Hepatocyte (in vitro differentiated cells): ENCODE data around the gene VCAN. TPM values are rescaled to one million over a fixed set of nuclear protein-coding genes. Genes with fewer than 3 reads are reported as not detected.

ENCODE experiments used
- DNase-seq: peaks from one replicate; pipeline ENCODE4 v3.0.0-alpha.2; 2016; ENCODE audit warnings: low spot score
- H2AFZ ChIP-seq: fragments of 200-600 bp; sonication (generic); 2 replicates; pipeline ENCODE4 v1.6.0; 2016; ENCODE audit warnings: antibody characterized with exemption, mild to moderate bottlenecking
- H3K27ac ChIP-seq: fragments of 200-600 bp; sonication (generic); 2 replicates; pipeline ENCODE4 v1.5.1; 2016; ENCODE audit warnings: mild to moderate bottlenecking
- H3K27me3 ChIP-seq: fragments of 200-600 bp; sonication (generic); 2 replicates; pipeline ENCODE4 v1.6.1; 2016
- H3K36me3 ChIP-seq: fragments of 200-600 bp; sonication (generic); replicated peaks from 2 replicates; pipeline ENCODE4 v1.5.1; 2016; ENCODE audit warnings: low read depth; ENCODE audit not compliant: insufficient read depth
- H3K4me1 ChIP-seq: fragments of 200-600 bp; sonication (generic); 2 replicates; pipeline ENCODE4 v1.5.1; 2016; ENCODE audit warnings: mild to moderate bottlenecking, moderate library complexity; ENCODE audit not compliant: insufficient read depth
- H3K4me2 ChIP-seq: fragments of 200-600 bp; sonication (generic); 2 replicates; pipeline ENCODE4 v1.6.0; 2016
- H3K4me3 ChIP-seq: fragments of 200-600 bp; sonication (generic); 2 replicates; pipeline ENCODE4 v1.5.1; 2016; ENCODE audit warnings: mild to moderate bottlenecking
- H3K79me2 ChIP-seq: fragments of 200-600 bp; sonication (generic); 2 replicates; pipeline ENCODE4 v1.6.0; 2017; ENCODE audit warnings: mild to moderate bottlenecking
- H3K9me2 ChIP-seq: fragments of 200-600 bp; sonication (generic); replicated peaks from 2 replicates; pipeline ENCODE4 v1.6.0; 2017; ENCODE audit warnings: mild to moderate bottlenecking; ENCODE audit not compliant: insufficient read depth
- H3K9me3 ChIP-seq: fragments of 200-600 bp; sonication (generic); 2 replicates; pipeline ENCODE4 v1.5.1; 2016; ENCODE audit warnings: low read depth, mild to moderate bottlenecking
- H4K20me1 ChIP-seq: fragments of 200-600 bp; sonication (generic); 2 replicates; pipeline ENCODE4 v1.6.0; 2016; ENCODE audit warnings: mild to moderate bottlenecking; ENCODE audit not compliant: insufficient read depth, poor library complexity, severe bottlenecking
- CTCF ChIP-seq: fragments of 200-600 bp; sonication (generic); IDR thresholded peaks from 2 replicates; pipeline ENCODE4 v1.5.1; 2016; ENCODE audit warnings: antibody characterized with exemption, mild to moderate bottlenecking; ENCODE audit not compliant: poor library complexity
- EZH2 ChIP-seq: fragments of 200-600 bp; sonication (generic); IDR thresholded peaks from 2 replicates; pipeline ENCODE4 v1.6.1; 2016; ENCODE audit warnings: antibody characterized with exemption, mild to moderate bottlenecking, borderline replicate concordance
- EZH2phosphoT487 ChIP-seq: fragments of 200-600 bp; sonication (generic); IDR thresholded peaks from one replicate; pipeline ENCODE4 v1.6.1; 2018; ENCODE audit warnings: antibody characterized with exemption, mild to moderate bottlenecking, low read depth, moderate library complexity; ENCODE audit not compliant: unreplicated experiment, severe bottlenecking
- WGBS: methylation state at CpG from one replicate; pipeline ENCODE4 v1.1.6; 2016; ENCODE audit warnings: low lambda C conversion rate; ENCODE audit errors: missing lambda C conversion rate; 5-methylcytosine and 5-hydroxymethylcytosine counted together
- polyA plus RNA-seq: library from polyadenylated mRNA; unstranded; fragments of >200 nt; fragmentation: Nextera tagmentation; extraction: Ambion mirVana; gene quantifications from 2 replicates; pipeline ENCODE4 v1.2.1, GENCODE V29; 2016
- total RNA-seq: library from RNA; depleted of rRNA; stranded (reverse); fragments of >200 nt; gene quantifications from 2 replicates; pipeline ENCODE4 v1.2.3, GENCODE V29; 2014

Gene VCAN
- total and polyA plus RNA-seq, 2 experiments from 2014 or later, result 104 to 398 TPM

GRCh38 chr5:83538786-83539462, 67.4 kb downstream of the VCAN start:
- H2AFZ ChIP-seq, result no peak overlapping the region
- H3K36me3 ChIP-seq, result peaks cover 7% of the 10 kb centered on the region
- TF ChIP-seq CTCF (no peak), EZH2 (no peak), EZH2phosphoT487 (no peak)
- peaks cover 52% of the 10 kb centered on the region for H3K79me2 ChIP-seq
- 94% methylated on average over 4 of the region's 4 CpGs for WGBS
- no peaks in the 10 kb centered on the region for H3K9me2 ChIP-seq
- H4K20me1 ChIP-seq, result no peaks in the 10 kb centered on the region
- no peak overlapping the region for H3K27ac ChIP-seq
- H3K9me3 ChIP-seq, result no peaks in the 10 kb centered on the region
- peaks cover 7% of the 10 kb centered on the region for H3K4me1 ChIP-seq
- no peak overlapping the region for H3K4me2 ChIP-seq
- no peak for DNase-seq
- H3K4me3 ChIP-seq, result no peak overlapping the region
- no peaks in the 10 kb centered on the region for H3K27me3 ChIP-seq

GRCh38 chr5:83539463-83539790, 67.9 kb downstream of the VCAN start:
- TF ChIP-seq EZH2, result no peak
- no peak for TF ChIP-seq EZH2phosphoT487
- TF ChIP-seq CTCF, result no peak
- Histone ChIP-seq H3K9me2 (no peaks in the 10 kb centered on the region), H3K4me1 (peaks cover 10% of the 10 kb centered on the region), H4K20me1 (no peaks in the 10 kb centered on the region), H3K36me3 (peaks cover 7% of the 10 kb centered on the region), H3K27me3 (no peaks in the 10 kb centered on the region), H3K4me2 (no peak overlapping the region), H2AFZ (no peak overlapping the region), H3K4me3 (no peak overlapping the region), H3K9me3 (no peaks in the 10 kb centered on the region), H3K27ac (no peak overlapping the region), H3K79me2 (peaks cover 52% of the 10 kb centered on the region)
- DNase-seq, result no peak
- 100% methylated on average over 1 of the region's 1 CpG for WGBS

- Histone ChIP-seq H3K27ac (no peak overlapping the region), H3K9me3 (no peaks in the 10 kb centered on the region), H4K20me1 (no peaks in the 10 kb centered on the region), H3K4me2 (no peak overlapping the region), H3K36me3 (peaks cover 7% of the 10 kb centered on the region), H3K4me3 (no peak overlapping the region), H2AFZ (no peak overlapping the region), H3K4me1 (peaks cover 10% of the 10 kb centered on the region), H3K27me3 (no peaks in the 10 kb centered on the region), H3K79me2 (peaks cover 55% of the 10 kb centered on the region), H3K9me2 (no peaks in the 10 kb centered on the region)
- DNase-seq, result no peak
- WGBS, result 98% methylated on average over 2 of the region's 2 CpGs
- TF ChIP-seq EZH2 (no peak), EZH2phosphoT487 (no peak), CTCF (no peak)
These were observed 68.6 kb downstream of the VCAN start for GRCh38 chr5:83540105-83540504.

- TF ChIP-seq CTCF (no peak), EZH2phosphoT487 (no peak), EZH2 (no peak)
- Histone ChIP-seq H3K27me3 (no peaks in the 10 kb centered on the region), H3K9me2 (no peaks in the 10 kb centered on the region), H3K4me2 (no peak overlapping the region), H3K9me3 (no peaks in the 10 kb centered on the region), H2AFZ (no peak overlapping the region), H3K4me3 (no peak overlapping the region), H3K27ac (no peak overlapping the region), H3K36me3 (peaks cover 7% of the 10 kb centered on the region), H3K79me2 (peaks cover 62% of the 10 kb centered on the region), H4K20me1 (no peaks in the 10 kb centered on the region), H3K4me1 (peaks cover 10% of the 10 kb centered on the region)
- no peak for DNase-seq
- WGBS, result 96% methylated on average over 3 of the region's 3 CpGs
These were observed 69.2 kb downstream of the VCAN start for GRCh38 chr5:83540783-83541182.
